ENCODE results near the gene NPR1. TPM values are rescaled to one million over a fixed set of nuclear protein-coding genes. Genes with fewer than 3 reads are reported as not detected.

The NPR1 gene
- total and polyA plus RNA-seq, 2 donors (not counting 3 experiments of a cell fraction or from before 2014, with no cell fraction given): 9.8 to 13.3 TPM

DNA sequence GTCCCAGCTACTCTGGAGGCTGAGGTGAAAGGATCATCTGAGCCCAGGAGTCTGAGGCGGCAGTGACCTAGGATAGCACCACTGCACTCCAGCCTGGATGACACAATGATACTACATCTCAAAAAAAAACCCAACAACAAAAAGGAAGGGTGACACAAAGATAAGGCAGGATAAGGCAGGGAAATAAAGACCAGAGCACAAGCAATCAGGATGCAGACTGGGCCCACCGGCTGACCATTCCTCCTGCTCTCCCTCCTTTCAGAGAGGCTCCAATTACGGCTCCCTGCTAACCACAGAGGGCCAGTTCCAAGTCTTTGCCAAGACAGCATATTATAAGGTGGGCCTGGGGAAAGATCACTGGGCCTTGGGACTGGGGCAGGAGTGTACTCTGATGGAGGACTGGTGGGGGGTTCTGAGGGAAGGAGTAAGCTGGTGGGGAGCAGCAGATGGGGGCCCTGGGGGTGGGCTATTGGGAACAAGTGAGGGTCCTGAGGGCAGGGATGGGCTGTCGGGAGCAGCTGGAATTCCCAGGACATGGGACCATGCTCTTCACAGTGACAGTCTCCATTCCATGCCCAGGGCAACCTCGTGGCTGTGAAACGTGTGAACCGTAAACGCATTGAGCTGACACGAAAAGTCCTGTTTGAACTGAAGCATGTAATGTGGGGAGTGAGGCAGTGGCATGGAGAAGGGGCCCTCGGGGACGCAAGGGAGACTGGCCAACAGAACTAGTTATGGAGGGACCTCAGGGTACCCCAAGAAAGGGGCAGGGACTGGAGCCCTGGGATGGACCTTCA, 7.3 kb downstream of the NPR1 start:
- Histone ChIP-seq H3K9me1 (replicated peaks; ENCODE audit: control insufficient read depth, extremely low read depth, insufficient read depth, low read length) (no peaks in the 10 kb centered on the region), H3K9ac (replicated peaks; ENCODE audit: extremely low read depth, insufficient read depth, low read length) (no peak overlapping the region), H3K4me3 (replicated peaks in 1 of 3; ENCODE audit: insufficient read depth in 1 of 3, low read depth in 1 of 3, low read length in 3 of 3) (no peak overlapping the region), H4K20me1 (replicated peaks; ENCODE audit: control insufficient read depth, extremely low read depth, insufficient read depth, low read length) (no peaks in the 10 kb centered on the region), H3K4me1 (ENCODE audit: control insufficient read depth, extremely low read depth, insufficient read depth, low read length) (no peaks in the 10 kb centered on the region), H3K79me2 (ENCODE audit: control insufficient read depth, insufficient read depth, low read length) (no peaks in the 10 kb centered on the region), H3K4me2 (ENCODE audit: insufficient read depth, low read length) (no peak overlapping the region), H3K36me3 (ENCODE audit: control insufficient read depth in 2 of 2, extremely low read depth in 1 of 2, insufficient read depth in 2 of 2, low read length in 2 of 2) (peaks cover 0 to 21% of the 10 kb centered on the region in 2 experiments), H3K9me3 (replicated peaks; ENCODE audit: control insufficient read depth, insufficient read depth, low read length) (no peaks in the 10 kb centered on the region), H2AFZ (ENCODE audit: low read depth, low read length) (no peak overlapping the region), H3K27ac (ENCODE audit: insufficient read depth, low read depth, low read length) (no peak overlapping the region), H3K27me3 (ENCODE audit: control insufficient read depth in 2 of 2, insufficient read depth in 2 of 2, low read length in 2 of 2) (no peaks in the 10 kb centered on the region)
- ChIA-PET POLR2A (no interaction called here), CTCF (interaction anchor here (1.7 kb wide), 1 partner anchor 13 kb away, joined by 5 read pairs; no protein-coding TSS in a partner anchor)
- no peak for TF ChIP-seq JUN (IDR thresholded peaks at IDR 0.05; ENCODE audit: borderline replicate concordance, insufficient read depth, insufficient read length, low read depth)
- no peak for TF ChIP-seq GATA2 (IDR thresholded peaks at IDR 0.05; ENCODE audit: insufficient read depth, insufficient read length, low read depth, low read length)
- TF ChIP-seq FOS (IDR thresholded peaks at IDR 0.05; ENCODE audit: borderline replicate concordance, insufficient read depth, low read length): no peak
- TF ChIP-seq POLR2A (IDR thresholded peaks at IDR 0.05; ENCODE audit: low read depth, low read length): no peak
- no peak for TF ChIP-seq MYC (IDR thresholded peaks at IDR 0.05; ENCODE audit: low read depth, low read length)
- TF ChIP-seq, protein P1, sequence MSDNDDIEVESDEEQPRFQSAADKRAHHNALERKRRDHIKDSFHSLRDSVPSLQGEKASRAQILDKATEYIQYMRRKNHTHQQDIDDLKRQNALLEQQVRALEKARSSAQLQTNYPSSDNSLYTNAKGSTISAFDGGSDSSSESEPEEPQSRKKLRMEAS (IDR thresholded peaks at IDR 0.05; ENCODE audit: insufficient read depth, insufficient read length): no peak
- no peak for TF ChIP-seq POLR2AphosphoS5 (IDR thresholded peaks at IDR 0.05; ENCODE audit: insufficient read depth, low read depth, low read length)
- TF ChIP-seq, protein P2, sequence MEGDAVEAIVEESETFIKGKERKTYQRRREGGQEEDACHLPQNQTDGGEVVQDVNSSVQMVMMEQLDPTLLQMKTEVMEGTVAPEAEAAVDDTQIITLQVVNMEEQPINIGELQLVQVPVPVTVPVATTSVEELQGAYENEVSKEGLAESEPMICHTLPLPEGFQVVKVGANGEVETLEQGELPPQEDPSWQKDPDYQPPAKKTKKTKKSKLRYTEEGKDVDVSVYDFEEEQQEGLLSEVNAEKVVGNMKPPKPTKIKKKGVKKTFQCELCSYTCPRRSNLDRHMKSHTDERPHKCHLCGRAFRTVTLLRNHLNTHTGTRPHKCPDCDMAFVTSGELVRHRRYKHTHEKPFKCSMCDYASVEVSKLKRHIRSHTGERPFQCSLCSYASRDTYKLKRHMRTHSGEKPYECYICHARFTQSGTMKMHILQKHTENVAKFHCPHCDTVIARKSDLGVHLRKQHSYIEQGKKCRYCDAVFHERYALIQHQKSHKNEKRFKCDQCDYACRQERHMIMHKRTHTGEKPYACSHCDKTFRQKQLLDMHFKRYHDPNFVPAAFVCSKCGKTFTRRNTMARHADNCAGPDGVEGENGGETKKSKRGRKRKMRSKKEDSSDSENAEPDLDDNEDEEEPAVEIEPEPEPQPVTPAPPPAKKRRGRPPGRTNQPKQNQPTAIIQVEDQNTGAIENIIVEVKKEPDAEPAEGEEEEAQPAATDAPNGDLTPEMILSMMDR (IDR thresholded peaks at IDR 0.05; ENCODE audit: extremely low read depth in 1 of 2, insufficient read depth in 1 of 2, low read depth in 1 of 2, low read length in 2 of 2): no peak
- TF ChIP-seq EZH2 (IDR thresholded peaks at IDR 0.05; ENCODE audit: borderline replicate concordance, low read depth, low read length, severe bottlenecking): no peak
- no peak for DNase-seq (ENCODE audit: low read depth, low spot score)
- intact Hi-C loops (cut with micrococcal nuclease): no loop called here
- BruUV-seq (replicated peaks): no TSS peak
- FAIRE-seq: no peak
- dilution Hi-C loops (cut with MboI; ENCODE audit: extremely low pct_ligation_motif_present, low sequenced_read_pairs): no loop called here
